Suprapubic skin (tissue), 3 donors: ENCODE measurements around the gene DDX10.

Experiments used
- CTCF ChIP-seq, 2 donors: fragments of 200-600 bp in 1 of 2; fragments of 450-650 bp in 1 of 2; sonication (generic) in 1 of 2; IDR thresholded peaks; one replicate each; pipeline ENCODE4 v1.5.1; 2016 to 2019; ENCODE audit warnings: antibody characterized with exemption in 2 of 2, mild to moderate bottlenecking in 1 of 2, moderate library complexity in 1 of 2
- POLR2AphosphoS5 ChIP-seq, 3 donors: sonication (generic); formaldehyde crosslinking; IDR thresholded peaks; one replicate each; pipeline ENCODE4 v1.6.1; 2017; ENCODE audit warnings: antibody characterized with exemption in 3 of 3

- TF ChIP-seq POLR2AphosphoS5 (IDR thresholded peaks at IDR 0.05), result no peak
- no peak for TF ChIP-seq CTCF (IDR thresholded peaks at IDR 0.05)
These were observed 62.8 kb downstream of the DDX10 start for GRCh38 chr11:108727665-108728064.
